HG02840 (cell line): ENCODE data around the gene NLGN4X.

Source experiments
- ATAC-seq: cut with Tn5 transposase; IDR thresholded peaks from one replicate; pipeline ENCODE4 v1.9.1; 2021; ENCODE audit warnings: mild to moderate bottlenecking, moderate library complexity, moderate number of reproducible peaks; ENCODE audit not compliant: unreplicated experiment, low FRiP score

Gene NLGN4X

GRCh38 chrX:6163721-6164120 lies 64.9 kb downstream of the NLGN4X start:
- no peak for ATAC-seq

- ATAC-seq, result no peak
Measured at GRCh38 chrX:6159468-6159867, 69.2 kb downstream of the NLGN4X start.

GRCh38 chrX:6151971-6152370 lies 76.7 kb downstream of the NLGN4X start:
- ATAC-seq, result no peak

GRCh38 chrX:6149060-6149872 lies 79.4 kb downstream of the NLGN4X start:
- no peak for ATAC-seq

GRCh38 chrX:6134255-6134654 lies 94.4 kb downstream of the NLGN4X start:
- no peak for ATAC-seq

- ATAC-seq, result no peak
Measured at GRCh38 chrX:6132970-6133369, 95.7 kb downstream of the NLGN4X start.

GRCh38 chrX:6131287-6131686 lies 97.4 kb downstream of the NLGN4X start:
- no peak for ATAC-seq

- ATAC-seq, result no peak
Measured at GRCh38 chrX:6129195-6129594, 99.5 kb downstream of the NLGN4X start.

GRCh38 chrX:6120329-6120728 lies 108.3 kb downstream of the NLGN4X start:
- no peak for ATAC-seq

- no peak for ATAC-seq
Measured at GRCh38 chrX:6095469-6095868, 133.2 kb downstream of the NLGN4X start.

GRCh38 chrX:6074532-6074931 lies 154.1 kb downstream of the NLGN4X start:
- no peak for ATAC-seq

GRCh38 chrX:6071731-6072130 lies 156.9 kb downstream of the NLGN4X start:
- no peak for ATAC-seq

- ATAC-seq, result no peak
Measured at GRCh38 chrX:6067600-6067999, 161.1 kb downstream of the NLGN4X start.

- no peak for ATAC-seq
Measured at GRCh38 chrX:6053141-6053540, 175.5 kb downstream of the NLGN4X start.

- no peak for ATAC-seq
Measured at GRCh38 chrX:6052111-6052745, 176.4 kb downstream of the NLGN4X start.

- no peak for ATAC-seq
Measured at GRCh38 chrX:6049132-6049531, 179.5 kb downstream of the NLGN4X start.

- ATAC-seq, result no peak
Measured at GRCh38 chrX:6041630-6042029, 187.0 kb downstream of the NLGN4X start.

- no peak for ATAC-seq
Measured at GRCh38 chrX:6029014-6029413, 199.7 kb downstream of the NLGN4X start.

- ATAC-seq, result no peak
Measured at GRCh38 chrX:6026980-6027379, 201.7 kb downstream of the NLGN4X start.

- no peak for ATAC-seq
Measured at GRCh38 chrX:6026429-6026828, 202.2 kb downstream of the NLGN4X start.

GRCh38 chrX:6024204-6024603 lies 204.5 kb downstream of the NLGN4X start:
- ATAC-seq, result no peak
